MCF 10A (cell line): ENCODE measurements around the gene ASIC5. TPM values are rescaled to one million over a fixed set of nuclear protein-coding genes. Genes with fewer than 3 reads are reported as not detected.

Experiments used
- BruUV-seq: library from RNA; stranded (reverse); fragments of 400-500 nt; replicated peaks from 2 replicates; lab custom pipeline; 2021; lab: Mats Ljungman, UMichigan
- CTCF ChIA-PET: fragments of 300-600 bp; sonication (Branson Sonifier 250); formaldehyde crosslinking; extraction: SDS; loops from one replicate; lab custom pipeline; 2021; ENCODE audit warnings: antibody characterized with exemption, inconsistent platforms; lab: Yijun Ruan, JAX
- POLR2A ChIA-PET: fragments of 300-600, 350-650 bp; sonication (Branson Sonifier 250); formaldehyde crosslinking; extraction: SDS; loops from one replicate; lab custom pipeline; 2020; ENCODE audit warnings: antibody characterized with exemption, inconsistent platforms; lab: Yijun Ruan, JAX
- DNase-seq: peaks from one replicate; pipeline ENCODE4 v3.0.0-alpha.2; 2018; ENCODE audit not compliant: unreplicated experiment
- H3K27ac Mint-ChIP-seq: one replicate; pipeline ENCODE4 v1.8.0; 2022; ENCODE audit warnings: mild to moderate bottlenecking, low read depth, mixed read lengths; ENCODE audit not compliant: unreplicated experiment
- H3K27me3 Mint-ChIP-seq: one replicate; pipeline ENCODE4 v1.8.0; 2022; ENCODE audit warnings: mixed read lengths; ENCODE audit not compliant: insufficient read depth, unreplicated experiment
- H3K36me3 Mint-ChIP-seq: one replicate; pipeline ENCODE4 v1.8.0; 2022; ENCODE audit warnings: mild to moderate bottlenecking, moderate library complexity, mixed read lengths; ENCODE audit not compliant: insufficient read depth, unreplicated experiment
- H3K4me1 Mint-ChIP-seq: one replicate; pipeline ENCODE4 v1.8.0; 2022; ENCODE audit warnings: mixed read lengths; ENCODE audit not compliant: insufficient read depth, unreplicated experiment
- H3K4me3 Mint-ChIP-seq: one replicate; pipeline ENCODE4 v1.8.0; 2022; ENCODE audit warnings: mild to moderate bottlenecking, moderate library complexity, mixed read lengths; ENCODE audit not compliant: unreplicated experiment
- H3K9me3 Mint-ChIP-seq: one replicate; pipeline ENCODE4 v1.8.0; 2022; ENCODE audit warnings: mixed read lengths; ENCODE audit not compliant: unreplicated experiment
- CTCF ChIP-seq: fragments of 200-600 bp; IDR thresholded peaks from one replicate; pipeline ENCODE4 v1.8.0; 2022; ENCODE audit warnings: antibody characterized with exemption, mild to moderate bottlenecking; ENCODE audit not compliant: unreplicated experiment
- intact Hi-C: fragments of 100-400 bp; cut with micrococcal nuclease; formaldehyde crosslinking; loops from 2 replicates; pipeline ENCODE4 v1.14.1; 2022
- total RNA-seq: library from RNA; stranded (reverse); gene quantifications from 2 replicates; pipeline ENCODE4 v1.2.3, GENCODE V29; 2022

Gene ASIC5
- total RNA-seq, 1 experiment from 2014 or later: not detected

- no peak overlapping the region for H3K4me3 Mint-ChIP-seq
- CTCF ChIA-PET: interaction anchor here (0.7 kb wide), 1 partner anchor 384 kb away, joined by 4 read pairs; no protein-coding TSS in a partner anchor
Observed at GRCh38 chr4:155784637-155785036, 81.4 kb downstream of the ASIC5 start.

GRCh38 chr4:155781249-155781831 is 84.7 kb downstream of the ASIC5 start:
- Mint-ChIP-seq H3K36me3 (no peaks in the 10 kb centered on the region), H3K4me3 (no peak overlapping the region), H3K27ac (no peak overlapping the region), H3K9me3 (no peaks in the 10 kb centered on the region), H3K4me1 (no peaks in the 10 kb centered on the region), H3K27me3 (no peaks in the 10 kb centered on the region)
- BruUV-seq: no TSS peak
- intact Hi-C loops: no loop called here
- POLR2A ChIA-PET: no interaction called here
- CTCF ChIA-PET: interaction anchor here (0.6 to 2.7 kb wide), 5 partner anchors 172 to 1144 kb away, joined by 3 to 7 read pairs (median 3); no protein-coding TSS in a partner anchor
- no peak for DNase-seq
- TF ChIP-seq CTCF: no peak

More at GRCh38 chr4:155784637-155785036, 81.4 kb downstream of the ASIC5 start:
- intact Hi-C loops: no loop called here
- peaks cover 5% of the 10 kb centered on the region for H3K4me1 Mint-ChIP-seq
- POLR2A ChIA-PET: no interaction called here
- TF ChIP-seq CTCF: no peak
- no peak for DNase-seq
- no peaks in the 10 kb centered on the region for H3K9me3 Mint-ChIP-seq
- no peaks in the 10 kb centered on the region for H3K36me3 Mint-ChIP-seq
- no TSS peak for BruUV-seq
- no peak overlapping the region for H3K27ac Mint-ChIP-seq
- no peaks in the 10 kb centered on the region for H3K27me3 Mint-ChIP-seq

- CTCF ChIA-PET: interaction anchor here (1.2 to 2.7 kb wide), 3 partner anchors 11 to 337 kb away, joined by 3 to 7 read pairs (median 5); partner anchors contain the start of gene CTSO
- no peaks in the 10 kb centered on the region for H3K36me3 Mint-ChIP-seq
- H3K27me3 Mint-ChIP-seq: no peaks in the 10 kb centered on the region
- POLR2A ChIA-PET: no interaction called here
- H3K9me3 Mint-ChIP-seq: no peaks in the 10 kb centered on the region
- intact Hi-C loops: no loop called here
- H3K4me3 Mint-ChIP-seq: no peak overlapping the region
- no peak for TF ChIP-seq CTCF
- H3K27ac Mint-ChIP-seq: no peak overlapping the region
- no peak for DNase-seq
- no peaks in the 10 kb centered on the region for H3K4me1 Mint-ChIP-seq
- no TSS peak for BruUV-seq
Observed at GRCh38 chr4:155780775-155781174, 85.3 kb downstream of the ASIC5 start.

Other genes with a start within 250 kb of the ASIC5 start
- gene GUCY1A1, start 199.4 kb downstream of the ASIC5 start, total RNA-seq: 0.34 TPM in 1 of 2 replicates, not detected in the other
- gene GUCY1B1, start 107.3 kb downstream of the ASIC5 start, total RNA-seq: 0.34 TPM in 1 of 2 replicates, not detected in the other
- not detected in 2 replicates for gene TDO2, start 37.4 kb upstream of the ASIC5 start, total RNA-seq
- gene CTSO, start 87.6 kb upstream of the ASIC5 start, total RNA-seq: 2.3 and 5.2 TPM in 2 replicates